CD4-positive, alpha-beta T cell treated with Interleukin-15 for 4 hours (primary cell): Measurements from ENCODE around the gene MAN2C1.
A peak's percentile ranks its signal among the peaks of the same experiment; 100 is the strongest.
"Not testable (repeated sequence)": the region's sequence is repeated elsewhere in the genome, so short reads cannot be mapped to it uniquely, and the experiment has no call there.

ENCODE experiments used
- DNase-seq: peaks from one replicate; pipeline ENCODE4 v3.0.0-alpha.2; 2020; ENCODE audit warnings: low spot score

Gene MAN2C1

DNA sequence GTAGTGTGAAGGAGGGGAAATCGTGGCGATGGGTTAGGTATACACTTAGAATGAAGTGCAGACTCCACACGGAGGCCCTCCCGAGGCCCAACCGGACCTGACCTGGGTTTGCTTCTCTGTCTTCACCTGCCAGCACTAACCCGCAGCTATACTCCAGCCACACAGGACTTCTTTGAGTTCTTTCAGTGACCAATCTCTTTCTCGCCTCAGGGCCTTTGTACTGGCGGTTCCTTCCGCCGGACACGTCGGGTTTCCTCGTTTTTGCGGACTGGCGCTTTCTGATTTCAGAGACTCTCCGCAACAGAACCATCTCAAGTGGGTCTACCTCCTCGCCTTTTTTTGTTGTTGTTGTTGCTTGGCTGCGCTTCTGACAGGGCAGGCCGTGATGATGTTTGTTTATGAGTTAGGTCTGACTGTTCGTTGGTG, 21.6 kb downstream of the MAN2C1 start, which contains the start of gene NEIL1:
NEIL1 (plus strand) TSS at position 244 of the 426 bp plus-strand sequence. CDS start 1,867 bp downstream, outside the sequence.
- no peak for DNase-seq

DNA sequence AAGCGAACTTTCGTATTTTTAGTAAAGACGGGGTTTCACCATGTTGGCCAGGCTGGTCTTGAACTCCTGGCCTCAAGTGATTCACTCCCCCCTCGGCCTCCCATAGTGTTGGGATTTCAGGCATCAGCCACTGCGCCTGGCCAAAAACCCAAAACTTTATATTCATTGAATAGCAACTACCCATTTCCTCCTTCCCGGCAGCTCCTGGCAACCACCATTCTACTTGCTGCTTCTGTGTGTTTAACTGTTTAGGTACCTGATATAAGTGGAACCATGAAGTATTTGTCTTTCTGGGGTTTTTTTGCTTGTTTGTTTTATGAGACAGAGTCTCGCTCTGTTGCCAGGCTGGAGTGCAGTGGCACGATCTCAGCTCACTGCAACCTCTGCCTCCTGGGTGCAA, 24.5 kb downstream of the MAN2C1 start:
- DNase-seq: not testable (repeated sequence)

DNA sequence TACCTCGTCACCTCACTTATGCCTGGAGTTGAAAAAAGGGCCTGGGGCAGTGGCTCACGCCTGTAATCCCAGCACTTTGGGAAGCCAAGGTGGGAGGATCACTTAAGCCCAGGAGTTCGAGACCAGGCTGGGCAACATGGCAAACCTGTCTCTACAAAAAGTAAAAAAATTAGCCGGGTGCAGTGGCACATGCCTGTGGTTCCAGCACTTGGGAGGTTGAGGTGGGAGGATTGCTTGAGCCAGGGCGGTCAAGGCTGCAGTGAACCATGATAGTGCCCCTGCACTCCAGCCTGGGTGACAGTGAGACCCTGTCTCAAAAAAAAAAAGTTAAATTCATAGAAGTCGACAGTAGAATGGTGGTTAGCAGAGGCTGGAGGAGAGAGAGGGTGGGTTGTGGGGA, 26.2 kb downstream of the MAN2C1 start:
- no peak for DNase-seq

DNA sequence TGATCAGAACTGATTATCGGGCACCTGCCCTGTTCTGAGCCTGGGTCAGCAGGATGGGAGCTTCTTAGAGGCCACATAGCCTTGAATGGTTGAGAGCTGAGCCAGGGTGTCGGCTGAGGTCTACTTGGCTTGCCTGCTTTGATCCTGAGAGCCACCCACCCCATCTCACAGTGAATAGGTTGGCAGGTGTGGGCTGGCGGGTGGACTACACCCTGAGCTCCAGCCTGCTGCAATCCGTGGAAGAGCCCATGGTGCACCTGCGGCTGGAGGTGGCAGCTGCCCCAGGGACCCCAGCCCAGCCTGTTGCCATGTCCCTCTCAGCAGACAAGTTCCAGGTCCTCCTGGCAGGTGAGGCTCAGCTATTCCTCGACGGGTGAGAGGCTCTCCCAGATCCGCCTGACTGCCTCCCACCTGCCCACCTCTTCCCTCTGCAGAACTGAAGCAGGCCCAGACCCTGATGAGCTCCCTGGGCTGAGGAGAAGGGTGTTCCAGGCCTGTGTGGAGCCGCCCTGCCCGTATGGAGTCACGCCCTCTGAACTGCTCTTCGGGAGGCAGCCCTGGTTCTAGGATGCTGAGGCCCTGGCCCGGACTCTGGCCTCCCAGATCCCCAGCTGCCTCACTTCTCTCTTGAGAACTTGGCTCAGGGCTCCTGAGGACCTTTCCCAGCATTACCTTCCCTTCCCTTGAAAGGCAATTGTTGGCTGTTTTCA, 28.7 kb downstream of the MAN2C1 start:
- DNase-seq: no peak

- DNase-seq: no peak
Measured at GRCh38 chr15:75338661-75339240, 29.7 kb downstream of the MAN2C1 start.

GRCh38 chr15:75335705-75336355, 32.6 kb downstream of the MAN2C1 start, which contains the start of gene COMMD4:
COMMD4 (plus strand) TSS chr15:75336063; CDS start chr15:75336090, 27 bp downstream.
- DNase-seq: peak; percentile 68

GRCh38 chr15:75335313-75335704, 33.1 kb downstream of the MAN2C1 start:
- no peak for DNase-seq

DNA sequence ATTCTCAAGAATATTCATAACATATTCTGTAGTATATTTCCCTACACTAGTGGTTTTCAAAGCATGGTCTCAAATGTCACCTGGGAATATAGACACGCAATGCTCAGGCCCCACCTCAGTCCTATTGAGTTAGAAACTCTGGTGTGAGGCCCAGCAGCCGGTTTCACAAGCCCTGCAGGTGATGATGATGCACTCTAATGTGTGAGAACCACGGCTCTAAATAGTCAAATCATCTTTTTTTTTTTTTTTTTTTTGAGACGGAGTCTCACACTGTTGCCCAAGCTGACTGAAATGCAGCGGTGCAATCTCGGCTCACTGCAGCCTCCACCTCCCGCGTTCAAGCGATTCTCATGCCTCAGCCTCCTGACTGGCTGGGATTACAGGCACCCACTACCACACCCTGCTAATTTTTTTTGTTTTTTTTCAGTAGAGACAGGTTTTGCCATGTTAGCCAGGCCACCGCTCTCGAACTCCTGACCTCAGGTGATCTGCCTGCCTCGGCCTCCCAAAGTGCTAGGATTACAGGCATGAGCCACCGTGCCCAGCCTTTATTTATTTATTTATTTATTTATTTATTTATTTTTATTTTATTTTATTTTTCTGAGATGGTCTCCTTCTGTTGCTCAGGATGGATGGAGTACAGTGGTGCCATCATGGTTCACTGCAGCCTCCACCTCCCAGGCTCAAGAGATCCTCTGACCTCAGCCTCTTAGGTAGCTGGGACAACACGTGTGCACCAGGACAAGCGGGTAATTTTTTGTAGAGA, 34.6 kb downstream of the MAN2C1 start:
- not testable (repeated sequence) for DNase-seq

DNA sequence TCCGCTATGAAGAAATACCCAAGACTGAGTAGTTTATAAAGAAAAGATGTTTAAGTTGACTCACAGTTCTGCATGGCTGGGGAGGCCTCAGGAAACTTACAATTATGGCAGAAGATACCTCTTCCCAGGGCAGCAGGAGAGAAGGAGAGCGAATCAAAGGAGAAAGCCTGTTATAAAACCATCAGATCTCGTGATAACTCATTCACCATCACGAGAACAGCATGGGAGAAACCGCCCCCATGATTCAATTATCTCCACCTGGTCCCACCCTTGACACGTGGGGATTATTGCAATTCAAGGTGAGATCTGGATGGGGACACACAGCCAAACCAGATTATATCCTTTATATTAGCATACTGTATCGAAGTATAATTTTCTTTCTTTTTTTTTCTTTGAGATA, 36.3 kb downstream of the MAN2C1 start:
- not testable (repeated sequence) for DNase-seq

DNA sequence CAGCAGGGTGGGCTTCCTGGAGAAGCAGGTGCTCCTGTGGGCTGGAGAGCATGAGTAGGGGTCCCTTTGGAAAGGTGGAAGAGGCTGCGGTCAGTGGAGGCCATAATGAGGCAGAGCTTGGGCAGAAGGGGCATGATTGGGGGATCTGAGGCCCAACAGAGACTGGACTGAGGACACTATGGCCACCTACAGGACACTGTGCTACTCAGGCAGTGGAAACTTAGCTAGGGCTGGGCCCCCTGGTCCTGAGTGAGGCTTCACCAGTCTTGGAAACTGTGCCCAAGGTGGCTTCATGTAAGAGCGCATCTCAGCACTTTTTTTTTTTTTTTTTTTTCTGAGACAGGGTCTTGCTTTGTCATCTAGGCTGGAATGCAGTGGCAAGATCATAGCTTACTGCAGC, 38.8 kb downstream of the MAN2C1 start:
- no peak for DNase-seq

DNA sequence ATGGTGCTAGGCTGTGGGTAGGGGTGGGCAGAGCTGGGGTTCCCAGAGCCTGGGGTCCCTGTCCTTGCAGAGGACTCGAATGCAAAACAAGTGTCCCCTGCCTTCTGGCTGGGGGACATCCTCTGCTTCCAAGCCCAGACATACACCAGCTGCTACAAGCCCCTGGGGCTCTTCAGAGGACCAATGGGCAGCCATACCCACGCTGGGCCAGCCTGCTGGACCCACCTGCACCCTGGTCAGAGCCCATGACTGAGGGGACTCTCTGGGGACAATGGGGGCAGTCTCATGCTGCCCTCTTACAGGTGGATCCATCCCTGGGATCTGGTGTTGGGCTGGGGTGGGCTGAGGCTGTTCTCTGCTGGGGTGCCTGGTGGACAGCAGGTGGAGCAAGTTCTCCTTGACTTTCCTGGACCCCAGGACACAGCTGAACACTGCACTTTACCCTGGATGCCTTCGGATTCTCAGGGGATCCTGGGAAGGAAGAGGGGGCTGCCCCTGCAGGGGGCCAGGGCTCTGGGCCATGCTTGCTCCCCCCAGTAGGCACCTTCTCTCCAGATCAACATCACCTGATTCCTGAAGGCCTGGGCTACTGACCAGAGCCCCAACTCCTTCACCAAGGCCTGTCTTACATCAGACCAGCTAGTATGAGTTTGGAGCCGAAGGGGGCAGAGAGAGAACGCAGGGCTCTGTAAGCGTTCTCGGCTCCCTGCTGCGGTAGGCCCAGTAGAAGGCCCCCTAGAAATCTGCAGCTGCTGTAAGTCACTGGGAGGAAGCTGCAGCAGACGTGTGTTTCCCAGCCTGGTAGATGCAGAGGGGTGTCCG, 39.7 kb downstream of the MAN2C1 start:
- no peak for DNase-seq

- no peak for DNase-seq
Measured at GRCh38 chr15:75327491-75327890, 40.9 kb downstream of the MAN2C1 start.

DNA sequence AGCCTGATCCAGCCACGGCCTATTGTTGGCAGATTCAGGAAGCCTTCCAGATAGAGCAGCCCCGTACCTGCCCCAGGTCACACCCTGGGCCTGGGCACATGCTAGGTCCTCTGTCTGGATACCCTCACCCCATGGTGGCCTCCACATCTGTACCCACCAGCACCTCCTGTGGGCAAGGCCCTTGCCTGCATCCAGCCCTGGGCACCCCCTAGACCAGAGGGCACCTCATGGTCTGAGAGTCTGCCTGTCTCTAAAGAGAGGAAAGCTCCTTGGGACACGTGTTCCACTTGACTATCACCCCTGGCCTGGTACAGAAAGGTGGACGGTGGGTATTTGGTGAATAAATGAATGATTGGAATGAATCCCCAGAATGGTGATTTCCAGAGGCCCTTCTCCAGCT, 41.4 kb downstream of the MAN2C1 start:
- no peak for DNase-seq

DNA sequence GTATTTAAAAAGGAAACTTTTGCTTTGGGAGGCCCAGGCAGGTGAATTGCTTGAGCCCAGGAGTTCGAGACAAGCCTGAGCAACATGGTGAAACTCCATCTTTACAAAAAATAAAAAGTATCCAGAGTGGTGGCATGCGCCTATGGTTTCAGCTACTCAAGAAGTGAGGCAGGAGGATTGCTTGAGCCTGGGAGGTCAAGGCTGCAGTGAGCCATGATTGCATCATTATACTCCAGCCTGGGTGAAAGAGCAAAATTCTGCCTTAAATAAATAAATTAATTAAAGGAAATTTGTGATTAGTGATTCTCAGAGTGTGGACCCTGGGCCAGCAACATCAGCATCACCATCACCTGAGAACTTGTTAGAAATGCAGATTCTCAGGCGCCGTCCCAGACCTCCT, 42.5 kb downstream of the MAN2C1 start:
- DNase-seq: no peak

DNA sequence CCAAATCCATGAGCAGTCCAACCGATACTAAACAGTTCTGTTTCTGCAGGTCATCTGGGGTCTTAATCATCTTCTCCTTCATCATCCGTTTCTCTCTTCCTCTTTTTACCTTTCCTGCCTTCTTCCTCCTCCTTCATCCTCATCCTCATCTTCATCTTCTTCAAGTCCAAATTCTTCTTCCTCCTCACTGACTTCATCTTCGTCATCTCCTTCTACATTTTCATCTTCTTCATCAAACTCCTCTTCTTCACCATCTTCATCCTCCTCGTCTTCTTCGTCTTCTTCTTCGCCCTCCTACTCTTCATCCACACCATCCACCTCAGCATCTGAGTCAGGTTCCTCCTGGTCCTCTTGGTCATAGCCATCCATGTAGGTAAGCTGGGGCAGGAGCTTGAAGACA, 46.7 kb downstream of the MAN2C1 start:
- no peak for DNase-seq

GRCh38 chr15:75319231-75319897, 49.0 kb downstream of the MAN2C1 start:
- not testable (repeated sequence) for DNase-seq

GRCh38 chr15:75314552-75315290, 53.7 kb downstream of the MAN2C1 start:
- DNase-seq: no peak

DNA sequence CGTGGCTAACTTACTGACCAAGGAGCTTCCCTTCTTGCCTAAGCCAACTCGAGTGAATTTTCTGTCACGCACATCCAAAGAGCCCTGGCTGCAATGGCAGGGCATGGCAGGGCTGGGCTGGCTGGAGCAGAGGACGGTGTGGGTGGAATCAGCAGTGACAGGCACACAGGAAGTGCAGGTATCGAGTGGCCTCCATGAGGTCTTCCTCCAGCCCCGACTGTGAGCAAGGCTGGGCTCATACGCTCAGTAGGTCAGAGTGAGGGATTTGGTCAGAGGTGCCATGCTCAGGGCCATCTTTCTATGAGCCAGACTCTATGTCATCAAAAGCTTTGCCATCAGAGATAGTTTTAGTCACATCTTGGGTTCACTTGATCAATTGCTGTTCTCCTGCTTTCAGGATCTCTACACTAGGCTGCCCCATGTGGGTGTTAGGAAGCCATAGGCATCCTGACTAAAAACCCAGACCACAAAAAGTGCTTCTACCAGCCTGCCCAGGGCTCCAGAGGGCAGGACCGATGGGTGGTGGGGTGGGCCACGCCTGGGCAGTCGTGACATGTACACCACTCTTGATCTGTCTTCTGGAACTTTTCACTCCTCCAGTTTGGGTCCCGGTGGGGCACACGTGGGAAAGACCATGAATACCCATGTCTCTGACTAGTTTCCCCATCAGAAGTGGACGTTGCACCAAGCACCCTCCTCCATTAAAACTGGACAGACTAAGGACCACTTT, 55.1 kb downstream of the MAN2C1 start:
- no peak for DNase-seq

- DNase-seq: not testable (repeated sequence)
Measured at GRCh38 chr15:75312548-75312947, 55.9 kb downstream of the MAN2C1 start.

DNA sequence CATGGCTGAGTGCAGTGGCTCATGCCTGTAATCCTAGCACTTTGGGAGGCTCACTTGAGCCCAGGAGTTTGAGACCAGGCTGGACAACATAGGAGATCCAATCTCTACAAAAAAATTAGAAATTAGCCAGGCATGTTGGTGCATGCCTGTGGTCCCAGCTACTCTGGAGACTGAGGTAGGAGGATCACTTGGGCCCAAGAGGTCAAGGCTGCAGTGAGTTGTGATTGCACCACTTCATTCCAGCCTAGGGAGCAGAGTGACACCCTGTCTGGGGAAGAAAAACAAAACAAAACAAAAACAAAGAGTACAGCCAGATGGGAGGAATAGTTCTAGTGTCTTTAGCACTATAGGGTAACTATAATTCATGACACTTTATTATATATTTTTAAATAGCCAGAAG, 58.7 kb downstream of the MAN2C1 start:
- DNase-seq: no peak
